DOHH2 (cell line): ENCODE measurements around the gene LHFPL6.

ENCODE experiments used
- H3F3A ChIP-seq: fragments of 200-600 bp; sonication (generic), shearing (Covaris generic); 2 replicates; pipeline ENCODE4 v1.6.0; 2016; ENCODE audit warnings: antibody characterized with exemption, mild to moderate bottlenecking; ENCODE audit not compliant: control insufficient read depth, insufficient read depth
- H3K27ac ChIP-seq: fragments of 200-600 bp; sonication (generic); 2 replicates; pipeline ENCODE4 v1.5.1; 2014; ENCODE audit warnings: low read depth, mild to moderate bottlenecking, low read length, moderate library complexity
- H3K27me3 ChIP-seq: fragments of 200-600 bp; sonication (generic); 2 replicates; pipeline ENCODE4 v1.6.1; 2014; ENCODE audit warnings: mild to moderate bottlenecking, low read length, mixed read lengths; ENCODE audit not compliant: control insufficient read depth
- H3K36me3 ChIP-seq: fragments of 200-600 bp; sonication (generic); 2 replicates; pipeline ENCODE4 v1.6.1; 2014; ENCODE audit warnings: mild to moderate bottlenecking, low read length, moderate library complexity, mixed read lengths; ENCODE audit not compliant: control insufficient read depth
- H3K4me1 ChIP-seq: fragments of 200-600 bp; sonication (generic); 2 replicates; pipeline ENCODE4 v1.6.1; 2014; ENCODE audit warnings: mild to moderate bottlenecking, low read length, mixed read lengths; ENCODE audit not compliant: control insufficient read depth
- H3K4me2 ChIP-seq: fragments of 200-600 bp; sonication (generic); 2 replicates; pipeline ENCODE4 v1.6.0; 2014; ENCODE audit warnings: mild to moderate bottlenecking, low read length, moderate library complexity
- H3K4me3 ChIP-seq: fragments of 200-600 bp; sonication (generic); 2 replicates; pipeline ENCODE4 v1.5.1; 2014; ENCODE audit warnings: mild to moderate bottlenecking, low read length, mixed read lengths
- H3K79me2 ChIP-seq: fragments of 200-600 bp; sonication (generic); 2 replicates; pipeline ENCODE4 v1.6.1; 2014; ENCODE audit warnings: mild to moderate bottlenecking, low read length, mixed read lengths; ENCODE audit not compliant: control insufficient read depth
- H3K9me2 ChIP-seq: fragments of 200-600 bp; sonication (generic); replicated peaks from 2 replicates; pipeline ENCODE4 v1.6.1; 2014; ENCODE audit warnings: mild to moderate bottlenecking, low read length, mixed read lengths; ENCODE audit not compliant: control insufficient read depth
- H3K9me3 ChIP-seq: fragments of 200-600 bp; sonication (generic); 2 replicates; pipeline ENCODE4 v1.6.1; 2014; ENCODE audit warnings: antibody characterized with exemption, low read length, mixed read lengths; ENCODE audit not compliant: control insufficient read depth, insufficient read depth
- H4K20me1 ChIP-seq: fragments of 200-600 bp; sonication (generic); 2 replicates; pipeline ENCODE4 v1.6.0; 2014; ENCODE audit warnings: low read depth, mild to moderate bottlenecking, antibody characterized with exemption, low read length, moderate library complexity; ENCODE audit not compliant: control insufficient read depth, insufficient read depth
- EZH2phosphoT487 ChIP-seq: fragments of 200-600 bp; sonication (generic); IDR thresholded peaks from 2 replicates; pipeline ENCODE4 v1.6.1; 2017; ENCODE audit warnings: borderline replicate concordance, mild to moderate bottlenecking, antibody characterized with exemption, low read length, moderate library complexity, mixed read lengths
- TF ChIP-seq, protein P1 (sequence below): fragments of 200-600 bp; sonication (generic); IDR thresholded peaks from one replicate; pipeline ENCODE4 v1.5.1; 2014; ENCODE audit warnings: antibody characterized with exemption, mild to moderate bottlenecking, low read depth, low read length; ENCODE audit not compliant: poor library complexity, severe bottlenecking

LHFPL6 gene

DNA sequence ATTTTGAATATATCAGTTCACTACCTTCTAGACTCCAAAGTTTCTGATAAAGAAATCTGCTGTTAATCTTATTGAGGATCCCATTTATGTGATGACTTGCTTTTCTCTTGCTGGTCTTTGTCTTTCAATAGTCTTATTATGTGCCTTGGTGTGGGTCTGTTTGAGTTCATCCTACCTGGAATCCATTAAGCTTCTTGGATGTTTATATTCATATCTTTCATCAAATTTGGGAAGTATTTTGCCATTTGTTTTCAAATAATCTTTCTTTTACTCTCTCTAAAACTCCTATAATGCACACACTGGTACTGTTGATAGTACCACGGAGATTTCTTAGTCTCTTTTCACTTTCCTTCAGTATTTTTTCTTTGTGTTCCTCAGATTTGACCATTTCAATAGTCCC lies 28.3 kb upstream of the LHFPL6 start:
- Histone ChIP-seq H4K20me1 (no peaks in the 10 kb centered on the region), H3K4me2 (no peak overlapping the region), H3K4me3 (no peak overlapping the region), H3K36me3 (no peaks in the 10 kb centered on the region), H3K79me2 (no peaks in the 10 kb centered on the region), H3K27me3 (no peaks in the 10 kb centered on the region; the same call in 1 of the 2 replicates), H3K4me1 (no peaks in the 10 kb centered on the region), H3K9me3 (0 out of 2 replicates have a peak, but pooled peaks cover 2% of the 10 kb centered on the region), H3F3A (no peaks in the 10 kb centered on the region), H3K9me2 (no peaks in the 10 kb centered on the region), H3K27ac (no peak overlapping the region)
- no peak for TF ChIP-seq EZH2phosphoT487
- TF ChIP-seq, protein P1, sequence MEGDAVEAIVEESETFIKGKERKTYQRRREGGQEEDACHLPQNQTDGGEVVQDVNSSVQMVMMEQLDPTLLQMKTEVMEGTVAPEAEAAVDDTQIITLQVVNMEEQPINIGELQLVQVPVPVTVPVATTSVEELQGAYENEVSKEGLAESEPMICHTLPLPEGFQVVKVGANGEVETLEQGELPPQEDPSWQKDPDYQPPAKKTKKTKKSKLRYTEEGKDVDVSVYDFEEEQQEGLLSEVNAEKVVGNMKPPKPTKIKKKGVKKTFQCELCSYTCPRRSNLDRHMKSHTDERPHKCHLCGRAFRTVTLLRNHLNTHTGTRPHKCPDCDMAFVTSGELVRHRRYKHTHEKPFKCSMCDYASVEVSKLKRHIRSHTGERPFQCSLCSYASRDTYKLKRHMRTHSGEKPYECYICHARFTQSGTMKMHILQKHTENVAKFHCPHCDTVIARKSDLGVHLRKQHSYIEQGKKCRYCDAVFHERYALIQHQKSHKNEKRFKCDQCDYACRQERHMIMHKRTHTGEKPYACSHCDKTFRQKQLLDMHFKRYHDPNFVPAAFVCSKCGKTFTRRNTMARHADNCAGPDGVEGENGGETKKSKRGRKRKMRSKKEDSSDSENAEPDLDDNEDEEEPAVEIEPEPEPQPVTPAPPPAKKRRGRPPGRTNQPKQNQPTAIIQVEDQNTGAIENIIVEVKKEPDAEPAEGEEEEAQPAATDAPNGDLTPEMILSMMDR: no peak

DNA sequence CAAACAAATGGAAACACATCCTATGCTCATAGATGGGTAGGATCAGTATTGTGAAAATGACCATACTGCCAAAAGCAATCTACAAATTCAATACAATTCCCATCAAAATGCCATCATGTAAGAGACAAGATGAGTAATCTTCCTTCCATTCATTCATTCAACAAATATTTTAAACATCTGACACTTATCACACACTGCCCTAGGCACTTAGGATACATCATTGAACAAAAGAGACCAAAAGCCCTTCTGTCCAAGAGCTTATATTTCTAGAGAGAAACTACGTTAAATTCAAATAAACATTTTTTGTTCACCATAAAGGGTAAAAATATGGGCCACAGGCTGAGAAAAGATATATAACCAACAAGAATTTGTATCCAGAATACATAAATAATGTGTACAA lies 20.5 kb upstream of the LHFPL6 start:
- Histone ChIP-seq H3K27me3 (no peaks in the 10 kb centered on the region), H3K4me2 (no peak overlapping the region), H3K36me3 (no peaks in the 10 kb centered on the region), H3K9me3 (no peaks in the 10 kb centered on the region), H3K79me2 (no peaks in the 10 kb centered on the region), H3K4me1 (no peaks in the 10 kb centered on the region), H3K27ac (no peak overlapping the region), H4K20me1 (no peaks in the 10 kb centered on the region), H3K9me2 (no peaks in the 10 kb centered on the region), H3K4me3 (no peak overlapping the region), H3F3A (no peaks in the 10 kb centered on the region)
- TF ChIP-seq EZH2phosphoT487: no peak
- TF ChIP-seq, protein P1: no peak

DNA sequence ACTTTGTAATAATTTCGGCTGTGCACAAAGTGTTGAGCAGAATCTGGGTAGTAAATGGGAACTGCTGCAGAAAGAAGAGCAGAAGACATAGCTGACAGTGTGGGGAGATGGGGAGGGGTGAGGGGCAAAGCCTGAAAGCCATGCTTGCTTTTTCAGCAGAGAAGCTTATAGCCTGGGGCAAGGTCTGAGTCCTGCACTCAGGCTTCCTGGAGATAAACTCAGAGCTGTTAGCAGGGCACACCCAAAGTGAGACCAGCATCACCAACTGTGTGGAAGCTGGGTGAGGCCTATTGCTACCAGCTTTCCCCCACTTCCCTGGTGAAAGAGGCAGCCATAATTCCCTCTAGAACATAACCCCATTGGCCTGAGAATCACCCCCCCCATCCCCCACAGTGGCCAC lies 15.6 kb upstream of the LHFPL6 start:
- no peaks in the 10 kb centered on the region for H3K4me1 ChIP-seq
- no peak overlapping the region for H3K27ac ChIP-seq

More for the DNA sequence above, 15.6 kb upstream of the LHFPL6 start:
- no peaks in the 10 kb centered on the region for H3K36me3 ChIP-seq
- H3K9me2 ChIP-seq: no peaks in the 10 kb centered on the region
- no peaks in the 10 kb centered on the region for H4K20me1 ChIP-seq
- no peaks in the 10 kb centered on the region for H3F3A ChIP-seq
- no peak overlapping the region for H3K4me2 ChIP-seq
- no peaks in the 10 kb centered on the region for H3K9me3 ChIP-seq
- H3K4me3 ChIP-seq: no peak overlapping the region
- TF ChIP-seq, protein P1: no peak
- no peak for TF ChIP-seq EZH2phosphoT487
- no peaks in the 10 kb centered on the region for H3K27me3 ChIP-seq
- H3K79me2 ChIP-seq: no peaks in the 10 kb centered on the region
